NCI-H82 treated with DMSO at 0.1 percent for 48 hours (cell line): ENCODE results near the gene OSGIN1.

Experiments used
- DNase-seq: peaks from one replicate; lab custom pipeline; 2025; ENCODE audit not compliant: unreplicated experiment; lab: John Stamatoyannopoulos, UW

OSGIN1 gene

GRCh38 chr16:83995754-83996153, 42.7 kb downstream of the OSGIN1 start:
- no peak for DNase-seq

GRCh38 chr16:83996481-83997252, 43.6 kb downstream of the OSGIN1 start:
- no peak for DNase-seq

- DNase-seq = no peak
Measured at GRCh38 chr16:83998091-83998490, 45.1 kb downstream of the OSGIN1 start.

GRCh38 chr16:84000989-84001642, 48.1 kb downstream of the OSGIN1 start:
- no peak for DNase-seq

- no peak for DNase-seq
Measured at GRCh38 chr16:84001726-84002125, 48.7 kb downstream of the OSGIN1 start.

- no peak for DNase-seq
Measured at GRCh38 chr16:84003038-84003437, 50.0 kb downstream of the OSGIN1 start.

GRCh38 chr16:84004442-84004841, 51.4 kb downstream of the OSGIN1 start:
- DNase-seq = no peak

- DNase-seq = no peak
Measured at GRCh38 chr16:84005391-84005790, 52.4 kb downstream of the OSGIN1 start.

- DNase-seq = no peak
Measured at GRCh38 chr16:84007520-84007919, 54.5 kb downstream of the OSGIN1 start.

- DNase-seq = no peak
Measured at GRCh38 chr16:84007965-84008364, 54.9 kb downstream of the OSGIN1 start.

GRCh38 chr16:84009282-84009681, 56.2 kb downstream of the OSGIN1 start:
- DNase-seq = no peak

- DNase-seq = peak; percentile 93
Measured at GRCh38 chr16:84013787-84014569, 60.9 kb downstream of the OSGIN1 start.

GRCh38 chr16:84014570-84015327, 61.7 kb downstream of the OSGIN1 start:
- DNase-seq = no peak

- DNase-seq = no peak
Measured at GRCh38 chr16:84015399-84015798, 62.4 kb downstream of the OSGIN1 start.
